HG02943 (cell line): Measurements from ENCODE around the gene GSTT4.
"Not testable (repeated sequence)": the region's sequence is repeated elsewhere in the genome, so short reads cannot be mapped to it uniquely, and the experiment has no call there.

Experiments used
- ATAC-seq: cut with Tn5 transposase; IDR thresholded peaks from one replicate; pipeline ENCODE4 v1.9.1; 2021; ENCODE audit warnings: mild to moderate bottlenecking, low read depth, moderate library complexity; ENCODE audit not compliant: unreplicated experiment

GSTT4 gene

GRCh38 chr22:24005201-24005600 is at the start of gene GSTT4:
TSS of gene GSTT4 (minus strand) at chr22:24005453. CDS start at chr22:24005356, 97 bp downstream.
- ATAC-seq, result no peak

DNA sequence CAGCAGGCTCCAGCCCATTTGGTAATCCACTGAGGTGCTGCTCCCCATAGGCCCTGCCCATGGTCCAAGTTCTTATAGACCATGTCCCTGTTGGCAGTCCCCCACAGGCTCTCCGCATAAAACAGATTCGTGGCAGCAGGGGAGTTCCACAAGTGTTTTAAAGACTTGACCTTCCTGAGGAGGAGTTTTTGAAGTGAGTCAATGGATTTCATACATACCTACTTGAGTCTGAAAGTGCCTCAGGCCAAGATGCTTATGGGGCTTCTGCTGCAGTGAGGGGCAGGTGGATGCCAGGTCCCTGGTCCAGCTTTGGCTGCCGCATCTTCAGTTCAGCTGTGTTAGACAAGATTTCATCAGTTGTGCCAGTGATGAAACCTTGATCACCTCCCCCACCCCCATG is 49.1 kb upstream of the GSTT4 start:
- no peak for ATAC-seq

DNA sequence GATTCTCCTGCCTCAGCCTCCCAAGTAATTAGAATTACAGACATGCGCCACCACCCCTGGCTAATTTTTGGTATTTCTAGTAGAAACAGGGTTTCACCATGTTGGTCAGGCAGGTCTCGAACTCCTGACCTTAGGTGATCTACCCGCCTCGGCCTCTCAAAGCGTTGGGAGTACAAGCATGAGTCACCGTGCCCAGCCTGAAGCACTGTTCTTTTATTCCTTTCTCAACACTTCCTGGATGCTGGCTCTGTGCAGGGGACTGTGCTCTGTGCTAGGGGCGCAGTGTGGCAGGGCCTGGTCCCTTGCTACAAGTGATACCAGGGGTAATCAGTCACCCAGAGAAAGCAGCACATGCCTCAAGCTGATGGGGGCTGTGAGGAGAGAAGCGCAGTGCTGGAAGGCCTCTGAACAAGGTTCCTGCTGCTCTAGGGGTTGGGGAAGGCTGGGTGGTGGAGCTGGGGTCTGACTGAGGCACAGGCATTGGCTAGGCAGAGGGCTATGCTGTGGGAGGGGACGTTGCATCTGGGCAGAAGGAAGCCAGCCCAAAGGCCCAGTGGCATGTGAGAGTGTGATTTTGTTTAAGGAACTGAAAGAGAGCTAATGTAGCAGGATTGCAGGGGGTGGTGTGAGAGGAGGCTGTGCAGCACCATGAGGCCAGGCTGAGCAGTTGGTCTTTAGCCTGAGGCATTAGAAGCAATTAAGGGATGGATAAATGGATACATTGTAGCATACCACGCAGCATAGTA is 48.4 kb upstream of the GSTT4 start:
- ATAC-seq, result no peak

DNA sequence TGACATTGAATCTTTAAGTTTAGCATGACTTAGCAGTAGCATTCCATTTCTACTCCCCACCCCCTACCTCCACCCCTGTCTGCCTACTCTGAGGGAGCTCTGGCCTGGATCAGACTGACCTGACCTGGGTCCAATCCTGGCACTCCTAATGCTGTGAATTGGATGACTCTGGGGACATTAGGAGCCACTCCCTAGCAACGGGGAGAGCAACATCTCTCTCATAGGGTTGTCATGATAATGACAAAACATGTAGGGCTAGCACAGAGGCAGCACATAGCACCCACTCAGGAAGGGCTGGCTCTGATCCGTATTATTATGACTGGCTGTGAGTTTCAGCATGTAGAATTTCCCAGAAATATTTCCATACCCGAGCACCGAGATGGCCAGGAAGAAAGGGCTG is 46.3 kb upstream of the GSTT4 start:
- ATAC-seq, result no peak

- no peak for ATAC-seq
These were observed 45.8 kb upstream of the GSTT4 start for GRCh38 chr22:24051028-24051427.

GRCh38 chr22:24049978-24050377 is 44.7 kb upstream of the GSTT4 start:
- no peak for ATAC-seq

DNA sequence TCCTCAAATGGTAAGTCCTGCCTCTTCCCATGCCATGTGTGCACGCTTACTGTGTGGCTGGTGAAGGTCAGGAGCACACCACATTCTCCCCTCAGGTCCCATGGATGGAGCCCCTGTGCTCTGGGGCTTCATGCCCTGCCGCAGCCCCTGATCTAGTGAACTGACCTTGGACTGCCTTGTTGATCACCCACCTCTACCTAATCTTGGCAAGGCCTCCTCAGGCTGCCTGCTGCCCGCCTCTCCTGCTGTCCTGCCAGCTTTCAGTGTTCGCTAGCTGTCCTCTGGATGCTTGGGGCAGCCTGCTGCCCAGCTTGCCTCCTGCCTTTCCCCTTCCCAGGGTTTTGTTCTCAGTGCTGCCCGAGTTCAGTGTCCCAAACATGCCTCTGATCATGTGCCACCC is 44.0 kb upstream of the GSTT4 start:
- ATAC-seq, result no peak

DNA sequence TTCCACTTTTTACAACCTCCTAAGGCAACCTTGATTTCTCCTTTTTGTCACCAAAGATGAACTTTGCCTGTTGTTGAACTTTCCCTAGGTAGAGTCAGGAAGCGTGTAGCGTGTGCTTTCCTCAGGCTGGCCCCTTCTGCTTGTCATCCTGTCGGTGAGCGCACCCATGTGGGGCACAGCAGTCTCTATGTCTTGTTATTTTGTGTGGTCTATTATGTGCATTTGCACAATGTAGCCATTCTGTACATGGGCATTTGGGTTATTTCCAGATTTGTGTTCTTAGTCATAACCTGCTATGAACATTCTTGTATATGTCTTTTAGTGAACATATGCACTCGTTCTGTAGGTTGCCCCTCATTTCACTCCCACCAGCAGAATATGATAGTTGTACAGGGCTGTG is 40.8 kb upstream of the GSTT4 start:
- no peak for ATAC-seq

- no peak for ATAC-seq
These were observed 38.7 kb upstream of the GSTT4 start for GRCh38 chr22:24043958-24044357.

- not testable (repeated sequence) for ATAC-seq
These were observed 38.2 kb upstream of the GSTT4 start for GRCh38 chr22:24043465-24043864.

DNA sequence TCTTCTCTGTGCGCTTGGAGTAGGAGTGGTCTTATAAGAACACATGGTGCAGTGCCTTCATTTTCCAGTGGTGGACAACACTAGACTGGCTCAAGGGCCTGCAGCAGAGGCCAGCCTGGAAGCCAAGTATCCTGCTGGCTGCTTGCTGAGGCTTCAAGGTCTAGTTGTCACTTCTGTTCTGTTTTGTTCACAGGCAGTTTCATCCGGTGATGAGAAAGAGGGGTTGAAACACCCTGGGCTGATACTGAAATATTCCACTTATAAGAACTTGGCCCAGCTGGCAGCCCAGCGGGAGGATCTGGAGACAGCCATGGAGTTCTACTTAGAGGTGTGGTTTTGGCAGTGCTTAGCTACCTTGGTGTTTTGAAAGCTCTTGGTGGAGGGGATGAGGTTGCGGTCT is 35.7 kb upstream of the GSTT4 start:
- ATAC-seq, result no peak

DNA sequence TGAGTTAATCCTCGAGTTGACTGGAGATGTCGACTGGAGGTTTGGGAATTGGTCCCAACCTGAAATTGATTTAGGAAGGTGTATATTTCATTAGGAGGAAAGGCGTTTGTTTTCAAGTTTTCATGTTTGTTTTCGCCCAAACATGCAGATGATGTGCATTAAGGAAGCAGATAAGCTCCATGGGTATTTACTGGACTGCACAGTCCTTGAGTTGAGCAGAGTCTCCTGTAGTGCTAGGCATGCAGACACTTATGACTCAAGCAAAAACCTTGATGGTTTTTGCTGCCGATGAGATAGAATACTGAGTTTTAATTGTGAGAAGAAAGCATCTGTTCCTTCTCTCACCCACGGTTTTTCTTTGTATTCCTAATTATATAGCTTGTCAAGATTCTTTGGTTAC is 33.8 kb upstream of the GSTT4 start:
- ATAC-seq, result no peak

DNA sequence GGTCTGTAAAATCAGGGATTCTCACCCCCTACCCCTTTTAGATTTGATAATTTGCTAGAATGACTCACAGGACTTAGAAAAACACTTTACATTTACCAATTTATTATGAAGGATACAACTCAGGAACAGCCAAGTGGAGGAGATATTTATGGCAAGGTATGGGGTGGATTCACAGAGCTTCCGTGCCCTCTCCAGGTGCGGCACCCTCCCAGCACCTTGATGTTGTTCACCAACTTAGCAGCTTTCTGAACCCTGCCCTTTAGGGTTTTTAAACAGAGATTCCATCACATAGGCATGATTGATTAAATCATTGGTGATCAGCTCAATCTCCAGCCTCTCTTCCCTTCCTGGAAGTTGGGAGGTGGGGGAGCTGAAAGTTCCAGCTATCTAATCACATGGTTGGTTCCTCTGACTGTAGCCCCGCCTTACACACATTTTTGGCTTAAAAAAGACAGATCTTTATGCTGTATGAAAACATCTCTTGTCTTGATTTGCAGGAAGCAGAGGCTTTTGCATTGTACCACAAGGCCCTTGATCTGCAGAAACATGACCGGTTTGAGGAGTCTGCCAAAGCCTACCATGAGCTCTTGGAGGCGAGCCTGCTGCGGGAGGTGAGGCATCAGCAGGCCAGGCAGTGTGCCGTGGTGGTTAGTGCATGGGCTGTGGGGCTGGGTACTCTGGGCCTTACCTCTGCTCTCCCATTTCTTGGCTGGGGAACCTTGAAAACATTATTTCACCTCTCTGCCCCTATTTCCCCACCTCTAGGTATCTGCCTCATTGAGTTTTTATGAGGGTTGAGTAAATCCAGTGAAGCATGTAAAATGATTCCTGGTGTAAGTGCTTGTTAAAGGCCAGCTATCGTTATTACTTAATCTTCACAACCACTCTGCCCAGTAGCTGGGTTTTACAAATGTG is 32.9 kb upstream of the GSTT4 start:
- ATAC-seq, result no peak

DNA sequence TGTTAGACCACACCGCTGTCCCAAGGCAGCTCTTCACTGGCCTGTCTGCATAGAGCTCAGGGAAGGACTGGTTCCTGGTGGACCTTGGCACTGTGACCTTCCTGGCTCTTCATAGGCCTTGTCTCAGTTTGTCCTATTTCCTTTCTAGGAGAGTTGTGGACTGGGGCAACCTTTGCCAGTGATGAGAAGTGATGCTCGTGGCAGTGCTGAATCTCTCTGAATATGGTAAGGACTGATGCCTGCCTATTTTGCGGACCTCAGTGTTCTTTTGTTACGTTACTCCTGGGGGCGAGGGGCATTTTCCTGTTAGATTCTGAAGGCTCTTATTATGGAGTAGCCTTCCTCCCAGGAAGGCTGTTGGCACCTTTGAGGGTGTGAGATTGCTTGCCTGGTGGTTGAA is 30.0 kb upstream of the GSTT4 start:
- no peak for ATAC-seq

DNA sequence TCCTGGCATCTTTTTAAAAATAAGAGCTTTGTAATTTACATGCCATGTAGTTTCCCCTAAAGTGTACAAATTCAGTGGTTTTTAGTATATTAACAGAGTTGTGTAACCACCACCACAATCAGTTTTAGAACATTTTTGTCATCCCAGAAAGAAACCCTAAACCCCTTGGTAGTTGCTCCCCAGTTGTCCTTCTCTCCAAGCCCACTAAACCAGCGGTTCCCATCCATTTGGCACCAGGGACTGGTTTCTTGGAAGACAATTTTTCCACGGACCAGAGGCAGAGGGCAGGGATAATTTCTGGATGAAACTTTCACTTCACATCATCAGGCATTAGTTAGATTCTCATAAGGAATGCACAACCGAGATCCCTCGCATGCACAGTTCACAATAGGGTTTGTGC is 28.5 kb upstream of the GSTT4 start:
- no peak for ATAC-seq

GRCh38 chr22:24030186-24030702 is 25.0 kb upstream of the GSTT4 start:
- ATAC-seq, result no peak

DNA sequence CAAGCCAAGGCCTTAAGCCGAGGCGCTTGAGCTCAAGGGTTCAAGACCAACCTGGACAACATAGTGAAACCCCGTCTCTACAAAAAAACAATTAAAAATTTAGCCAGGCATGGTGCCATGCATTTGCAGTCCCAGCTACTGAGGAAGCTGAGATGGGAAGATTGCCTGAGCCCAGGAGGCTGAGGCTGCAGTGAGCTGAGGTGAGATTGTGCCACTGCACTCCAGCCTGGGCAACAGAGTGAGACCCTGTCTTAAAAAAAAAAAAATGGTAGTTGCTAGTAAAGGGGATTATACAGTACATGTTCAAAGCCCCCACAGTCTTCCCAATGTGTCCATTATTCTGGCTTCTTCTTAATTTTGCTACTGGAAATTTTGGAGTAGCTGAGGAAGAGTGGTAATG is 24.1 kb upstream of the GSTT4 start:
- ATAC-seq, result no peak

- ATAC-seq, result no peak
These were observed 23.3 kb upstream of the GSTT4 start for GRCh38 chr22:24028533-24028932.

DNA sequence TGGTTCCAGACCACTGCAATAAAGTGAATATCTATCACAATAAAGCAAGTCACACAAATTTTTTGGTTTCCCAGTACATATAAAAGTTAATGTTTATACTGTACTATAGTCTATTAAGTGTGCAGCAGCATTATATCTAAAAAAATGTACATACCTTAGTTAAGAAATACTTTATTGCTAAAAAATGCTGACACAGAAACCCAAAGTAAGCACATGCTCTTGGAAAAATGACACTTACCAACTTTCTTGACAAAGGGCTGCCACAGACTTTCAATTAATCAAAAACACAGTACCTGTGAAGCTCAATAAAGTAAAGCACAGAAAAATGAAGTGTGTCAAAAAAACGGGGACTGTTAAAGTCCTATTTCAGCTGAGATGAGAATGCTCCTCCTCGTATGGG is 22.7 kb upstream of the GSTT4 start:
- ATAC-seq, result no peak

DNA sequence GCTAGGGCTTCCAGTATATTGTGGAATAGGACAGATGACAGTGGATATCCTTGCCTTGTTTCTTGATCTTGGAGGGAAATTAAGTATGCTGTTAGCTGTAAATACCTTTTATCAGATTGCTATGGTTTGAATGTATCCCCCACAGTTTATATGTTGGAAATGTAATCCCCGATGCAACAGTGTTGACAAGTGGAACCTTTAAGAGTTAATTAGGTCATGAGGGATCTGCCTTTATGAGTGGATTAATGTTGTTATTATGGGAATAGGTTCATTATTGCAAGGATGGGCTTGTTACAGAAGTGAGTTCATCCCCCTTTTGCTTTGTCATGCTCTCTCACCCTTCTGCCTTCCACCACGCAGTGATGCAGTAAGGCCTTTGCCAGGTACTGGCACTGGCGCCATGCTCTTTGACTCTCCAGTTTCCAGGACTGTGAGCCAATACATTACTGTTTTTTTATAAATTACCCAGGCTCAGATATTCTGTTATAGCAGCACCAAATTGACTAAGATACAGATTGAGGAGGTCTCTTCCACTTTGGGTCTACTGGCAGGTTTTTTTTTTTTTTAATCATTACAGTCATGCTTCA is 22.2 kb upstream of the GSTT4 start:
- ATAC-seq, result no peak

GRCh38 chr22:24026733-24027132 is 21.5 kb upstream of the GSTT4 start:
- ATAC-seq, result no peak
